Uterus (tissue), 2 donors: ENCODE data around the gene SUFU.

Source experiments
- CTCF ChIP-seq, 4 experiments: fragments of 200-600 bp in 2 of 4; fragments of 450-650 bp in 2 of 4; sonication (generic) in 2 of 4; IDR thresholded peaks; one replicate each; pipeline ENCODE4 v1.5.1; 2016 to 2019; ENCODE audit warnings: antibody characterized with exemption in 4 of 4, mild to moderate bottlenecking in 2 of 4, moderate library complexity in 1 of 4
- POLR2A ChIP-seq, 2 donors: fragments of 450-650 bp; IDR thresholded peaks; one replicate each; pipeline ENCODE4 v1.6.1; 2016; ENCODE audit warnings: antibody characterized with exemption in 2 of 2, mild to moderate bottlenecking in 1 of 2, moderate library complexity in 1 of 2

DNA sequence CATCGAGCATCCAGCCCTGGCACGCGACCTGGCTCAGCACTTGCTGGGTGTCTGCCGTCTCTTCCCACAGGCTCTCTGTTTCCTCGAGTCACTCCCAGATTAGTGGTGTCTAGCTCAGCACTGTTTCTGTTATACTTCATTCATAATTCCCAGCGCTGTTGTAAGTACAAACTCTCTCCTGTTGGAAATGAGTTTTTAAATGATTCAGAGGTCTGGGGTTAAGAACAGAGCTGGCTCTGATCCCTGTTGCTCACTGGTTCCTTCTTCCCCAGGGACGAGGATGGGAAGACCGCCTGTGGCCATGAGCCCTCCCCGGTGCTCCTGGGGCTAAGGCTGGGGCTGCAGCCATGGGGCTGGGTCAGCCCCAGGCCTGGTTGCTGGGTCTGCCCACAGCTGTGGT is 35.1 kb upstream of the SUFU start:
- no peak for TF ChIP-seq CTCF (IDR thresholded peaks at IDR 0.05)
- no peak for TF ChIP-seq POLR2A (IDR thresholded peaks at IDR 0.05)
